Neural progenitor cell (in vitro differentiated cells): ENCODE results near the gene NRN1L. TPM values are rescaled to one million over a fixed set of nuclear protein-coding genes. Genes with fewer than 3 reads are reported as not detected.

Experiments
- DNase-seq: peaks from one replicate; pipeline ENCODE4 v3.0.0-alpha.2; 2016; ENCODE audit warnings: low spot score
- H2AFZ ChIP-seq: fragments of 200-600 bp; sonication (generic); replicated peaks from 2 replicates; pipeline ENCODE4 v1.6.1; 2016; ENCODE audit warnings: antibody characterized with exemption
- H3F3A ChIP-seq: fragments of 200-600 bp; sonication (generic); 2 replicates; pipeline ENCODE4 v1.6.1; 2016; ENCODE audit warnings: antibody characterized with exemption, low read depth
- H3K27ac ChIP-seq: fragments of 200-600 bp; sonication (generic); 2 replicates; pipeline ENCODE4 v1.5.1; 2016; ENCODE audit warnings: mild to moderate bottlenecking
- H3K27me3 ChIP-seq: fragments of 200-600 bp; sonication (generic); 2 replicates; pipeline ENCODE4 v1.6.1; 2016; ENCODE audit warnings: mild to moderate bottlenecking, moderate library complexity
- H3K36me3 ChIP-seq: fragments of 200-600 bp; sonication (generic); 2 replicates; pipeline ENCODE4 v1.5.1; 2016
- H3K4me1 ChIP-seq: fragments of 200-600 bp; sonication (generic); 2 replicates; pipeline ENCODE4 v1.6.1; 2016; ENCODE audit warnings: mixed run types
- H3K4me2 ChIP-seq: fragments of 200-600 bp; sonication (generic); 2 replicates; pipeline ENCODE4 v1.6.1; 2016
- H3K4me3 ChIP-seq: fragments of 200-600 bp; sonication (generic); 2 replicates; pipeline ENCODE4 v1.5.1; 2016
- H3K79me2 ChIP-seq: fragments of 200-600 bp; sonication (generic); 2 replicates; pipeline ENCODE4 v1.6.1; 2016; ENCODE audit warnings: low read depth
- H3K9ac ChIP-seq: fragments of 200-600 bp; sonication (generic); 2 replicates; pipeline ENCODE4 v1.6.1; 2016
- H3K9me3 ChIP-seq: fragments of 200-600 bp; sonication (generic); 2 replicates; pipeline ENCODE4 v1.5.1; 2016; ENCODE audit warnings: low read depth
- H4K20me1 ChIP-seq: fragments of 200-600 bp; sonication (generic); 2 replicates; pipeline ENCODE4 v1.6.1; 2016; ENCODE audit warnings: low read depth
- H3K27ac Mint-ChIP-seq: 3 replicates; pipeline ENCODE4 v1.8.0; 2021; ENCODE audit warnings: mixed read lengths
- H3K27me3 Mint-ChIP-seq: 2 replicates; pipeline ENCODE4 v1.8.0; 2022; ENCODE audit warnings: low read depth, mild to moderate bottlenecking, inconsistent platforms, moderate library complexity, mixed read lengths; ENCODE audit not compliant: insufficient read depth
- H3K36me3 Mint-ChIP-seq: 3 replicates; pipeline ENCODE4 v1.8.0; 2021; ENCODE audit warnings: mixed read lengths
- H3K4me1 Mint-ChIP-seq: 3 replicates; pipeline ENCODE4 v1.8.0; 2021; ENCODE audit warnings: mixed read lengths
- H3K4me3 Mint-ChIP-seq: 3 replicates; pipeline ENCODE4 v1.8.0; 2021; ENCODE audit warnings: mild to moderate bottlenecking, moderate library complexity, mixed read lengths
- H3K9me3 Mint-ChIP-seq: 3 replicates; pipeline ENCODE4 v1.8.0; 2020; ENCODE audit warnings: mixed read lengths
- EZH2 ChIP-seq: fragments of 200-600 bp; sonication (generic); IDR thresholded peaks from 2 replicates; pipeline ENCODE4 v1.6.1; 2017; ENCODE audit warnings: antibody characterized with exemption, mild to moderate bottlenecking, moderate library complexity
- EZH2phosphoT487 ChIP-seq: fragments of 200-600 bp; sonication (generic); IDR thresholded peaks from 2 replicates; pipeline ENCODE4 v1.6.1; 2017; ENCODE audit warnings: antibody characterized with exemption
- total RNA-seq: library from RNA; depleted of rRNA; stranded (reverse); fragments of >200 nt; gene quantifications from 2 replicates; pipeline ENCODE4 v1.2.3, GENCODE V29; 2015; ENCODE audit warnings: low replicate concordance
- TF ChIP-seq, protein P1 (sequence below): fragments of 200-600 bp; sonication (generic); IDR thresholded peaks from 2 replicates; pipeline ENCODE4 v1.5.1; 2017; ENCODE audit warnings: antibody characterized with exemption, mild to moderate bottlenecking

NRN1L gene
- total RNA-seq, 1 donor from 2014 or later, result 0.54 TPM

DNA sequence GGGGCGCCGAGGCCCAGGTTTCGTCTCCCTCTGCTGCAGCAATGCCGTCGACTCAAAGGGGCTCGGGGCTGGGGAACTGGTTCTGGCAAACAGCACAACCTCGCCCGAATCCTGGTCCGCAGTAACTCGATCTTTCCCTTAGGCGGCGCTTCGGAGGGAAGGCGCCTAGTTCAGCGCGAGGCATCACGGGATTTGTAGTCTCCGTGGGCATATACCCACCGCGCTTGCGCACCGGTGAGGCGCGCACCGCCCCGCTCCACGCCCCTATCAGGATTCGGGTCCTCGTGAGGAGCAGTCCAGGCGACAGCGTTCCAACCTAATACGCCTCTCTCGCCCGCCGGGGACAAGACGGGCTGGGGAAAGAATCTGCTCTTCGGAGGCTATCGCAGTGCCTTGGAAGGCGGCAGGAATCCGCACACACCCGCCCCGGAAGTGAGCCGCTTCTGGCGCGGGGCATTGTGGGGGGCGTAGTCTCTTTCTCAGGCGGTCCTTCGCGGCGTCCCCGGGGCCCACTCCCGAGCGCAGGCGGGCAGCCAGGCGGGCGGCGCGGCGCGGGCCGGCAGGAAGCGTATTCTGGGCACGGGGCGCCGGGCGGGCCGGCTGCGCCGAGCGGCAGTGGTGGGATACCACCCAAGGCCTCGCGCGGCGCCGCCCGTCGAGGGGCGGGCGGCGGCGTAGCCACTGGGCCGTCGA, 42.7 kb upstream of the NRN1L start, which contains the start of gene THAP11:
THAP11 (plus strand) TSS at position 505 of the 693 bp plus-strand sequence. CDS start 235 bp downstream, outside the sequence.
- peaks cover 38% of the 10 kb centered on the region for H3F3A ChIP-seq
- H3K9ac ChIP-seq, result peak within 1 kb of the TSS; percentile 61
- H3K27me3 ChIP-seq, result no peaks in the 10 kb centered on the region
- peaks cover 24% of the 10 kb centered on the region for H4K20me1 ChIP-seq
- H2AFZ ChIP-seq, result peak within 1 kb of the TSS; percentile 100
- H3K4me3 ChIP-seq, result peak within 1 kb of the TSS; percentile 96
- peak within 1 kb of the TSS; percentile 91 for H3K27ac ChIP-seq
- DNase-seq, result peak; percentile 98
- no peaks in the 10 kb centered on the region for H3K9me3 Mint-ChIP-seq
- H3K9me3 ChIP-seq, result no peaks in the 10 kb centered on the region
- peaks cover 3% of the 10 kb centered on the region for H3K27me3 Mint-ChIP-seq
- H3K79me2 ChIP-seq, result peaks cover 33% of the 10 kb centered on the region
- peaks cover 24% of the 10 kb centered on the region for H3K4me1 ChIP-seq
- H3K36me3 ChIP-seq, result no peaks in the 10 kb centered on the region
- H3K4me3 Mint-ChIP-seq, result peak within 1 kb of the TSS; percentile 93
- no peaks in the 10 kb centered on the region for H3K36me3 Mint-ChIP-seq
- H3K27ac Mint-ChIP-seq, result peak within 1 kb of the TSS; percentile 97
- TF ChIP-seq, protein P1, sequence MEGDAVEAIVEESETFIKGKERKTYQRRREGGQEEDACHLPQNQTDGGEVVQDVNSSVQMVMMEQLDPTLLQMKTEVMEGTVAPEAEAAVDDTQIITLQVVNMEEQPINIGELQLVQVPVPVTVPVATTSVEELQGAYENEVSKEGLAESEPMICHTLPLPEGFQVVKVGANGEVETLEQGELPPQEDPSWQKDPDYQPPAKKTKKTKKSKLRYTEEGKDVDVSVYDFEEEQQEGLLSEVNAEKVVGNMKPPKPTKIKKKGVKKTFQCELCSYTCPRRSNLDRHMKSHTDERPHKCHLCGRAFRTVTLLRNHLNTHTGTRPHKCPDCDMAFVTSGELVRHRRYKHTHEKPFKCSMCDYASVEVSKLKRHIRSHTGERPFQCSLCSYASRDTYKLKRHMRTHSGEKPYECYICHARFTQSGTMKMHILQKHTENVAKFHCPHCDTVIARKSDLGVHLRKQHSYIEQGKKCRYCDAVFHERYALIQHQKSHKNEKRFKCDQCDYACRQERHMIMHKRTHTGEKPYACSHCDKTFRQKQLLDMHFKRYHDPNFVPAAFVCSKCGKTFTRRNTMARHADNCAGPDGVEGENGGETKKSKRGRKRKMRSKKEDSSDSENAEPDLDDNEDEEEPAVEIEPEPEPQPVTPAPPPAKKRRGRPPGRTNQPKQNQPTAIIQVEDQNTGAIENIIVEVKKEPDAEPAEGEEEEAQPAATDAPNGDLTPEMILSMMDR, result peak; percentile 71
- TF ChIP-seq EZH2 (no peak), EZH2phosphoT487 (no peak)
- H3K4me2 ChIP-seq, result peak within 1 kb of the TSS; percentile 91
- H3K4me1 Mint-ChIP-seq, result peaks cover 35% of the 10 kb centered on the region

DNA sequence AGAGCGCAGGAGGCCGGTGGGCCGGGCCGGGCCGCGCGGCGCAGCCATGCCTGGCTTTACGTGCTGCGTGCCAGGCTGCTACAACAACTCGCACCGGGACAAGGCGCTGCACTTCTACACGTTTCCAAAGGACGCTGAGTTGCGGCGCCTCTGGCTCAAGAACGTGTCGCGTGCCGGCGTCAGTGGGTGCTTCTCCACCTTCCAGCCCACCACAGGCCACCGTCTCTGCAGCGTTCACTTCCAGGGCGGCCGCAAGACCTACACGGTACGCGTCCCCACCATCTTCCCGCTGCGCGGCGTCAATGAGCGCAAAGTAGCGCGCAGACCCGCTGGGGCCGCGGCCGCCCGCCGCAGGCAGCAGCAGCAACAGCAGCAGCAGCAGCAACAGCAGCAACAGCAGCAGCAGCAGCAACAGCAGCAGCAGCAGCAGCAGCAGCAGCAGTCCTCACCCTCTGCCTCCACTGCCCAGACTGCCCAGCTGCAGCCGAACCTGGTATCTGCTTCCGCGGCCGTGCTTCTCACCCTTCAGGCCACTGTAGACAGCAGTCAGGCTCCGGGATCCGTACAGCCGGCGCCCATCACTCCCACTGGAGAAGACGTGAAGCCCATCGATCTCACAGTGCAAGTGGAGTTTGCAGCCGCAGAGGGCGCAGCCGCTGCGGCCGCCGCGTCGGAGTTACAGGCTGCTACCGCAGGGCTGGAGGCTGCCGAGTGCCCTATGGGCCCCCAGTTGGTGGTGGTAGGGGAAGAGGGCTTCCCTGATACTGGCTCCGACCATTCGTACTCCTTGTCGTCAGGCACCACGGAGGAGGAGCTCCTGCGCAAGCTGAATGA, 42.0 kb upstream of the NRN1L start:
- H3K4me3 Mint-ChIP-seq, result peak overlapping the region; percentile 93
- Histone ChIP-seq H3K9me3 (no peaks in the 10 kb centered on the region), H3K4me3 (peak overlapping the region; percentile 96), H4K20me1 (peaks cover 31% of the 10 kb centered on the region), H3K27ac (no peak overlapping the region), H2AFZ (peak overlapping the region; percentile 100), H3K9ac (peak overlapping the region; percentile 44), H3K36me3 (no peaks in the 10 kb centered on the region), H3K4me2 (peak overlapping the region; percentile 91), H3K79me2 (peaks cover 41% of the 10 kb centered on the region), H3K4me1 (peaks cover 24% of the 10 kb centered on the region), H3F3A (peaks cover 38% of the 10 kb centered on the region), H3K27me3 (no peaks in the 10 kb centered on the region)
- peak overlapping the region; percentile 74 for H3K27ac Mint-ChIP-seq
- TF ChIP-seq, protein P1, result peak; percentile 54
- TF ChIP-seq EZH2phosphoT487, result no peak
- peaks cover 37% of the 10 kb centered on the region for H3K4me1 Mint-ChIP-seq
- no peaks in the 10 kb centered on the region for H3K9me3 Mint-ChIP-seq
- H3K27me3 Mint-ChIP-seq, result no peaks in the 10 kb centered on the region
- no peaks in the 10 kb centered on the region for H3K36me3 Mint-ChIP-seq
- DNase-seq, result peak; percentile 83

DNA sequence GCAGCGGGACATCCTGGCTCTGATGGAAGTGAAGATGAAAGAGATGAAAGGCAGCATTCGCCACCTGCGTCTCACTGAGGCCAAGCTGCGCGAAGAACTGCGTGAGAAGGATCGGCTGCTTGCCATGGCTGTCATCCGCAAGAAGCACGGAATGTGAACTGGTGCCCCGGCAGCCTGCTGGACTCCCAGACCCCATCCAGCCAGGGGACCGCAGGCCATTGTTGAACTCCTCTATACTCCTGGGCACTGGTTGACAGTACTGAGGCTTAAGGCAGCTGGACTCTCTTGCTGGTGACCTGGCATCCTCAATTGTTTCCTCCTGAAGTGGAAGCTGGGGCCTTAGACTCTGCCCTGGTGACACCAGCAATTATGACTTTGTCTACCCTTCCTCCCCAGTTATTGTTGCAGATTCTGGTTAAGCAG, 41.3 kb upstream of the NRN1L start:
- Mint-ChIP-seq H3K4me3 (peak overlapping the region; percentile 93), H3K9me3 (no peaks in the 10 kb centered on the region), H3K36me3 (peaks cover 2% of the 10 kb centered on the region), H3K27me3 (no peaks in the 10 kb centered on the region), H3K4me1 (peaks cover 42% of the 10 kb centered on the region), H3K27ac (peak overlapping the region; percentile 74)
- DNase-seq, result no peak
- Histone ChIP-seq H4K20me1 (peaks cover 37% of the 10 kb centered on the region), H3K36me3 (no peaks in the 10 kb centered on the region), H3K4me2 (peak overlapping the region; percentile 91), H2AFZ (no peak overlapping the region), H3K9ac (peak overlapping the region; percentile 44), H3K79me2 (peaks cover 47% of the 10 kb centered on the region), H3K4me1 (peaks cover 31% of the 10 kb centered on the region), H3K9me3 (no peaks in the 10 kb centered on the region), H3K27ac (no peak overlapping the region), H3K4me3 (peak overlapping the region; percentile 96), H3K27me3 (no peaks in the 10 kb centered on the region), H3F3A (peaks cover 38% of the 10 kb centered on the region)
- no peak for TF ChIP-seq EZH2
- TF ChIP-seq, protein P1, result no peak
- no peak for TF ChIP-seq EZH2phosphoT487
